KMS-11 (cell line): ENCODE results near the gene SZT2.

Source experiments
- H2AFZ ChIP-seq: fragments of 200-600 bp; sonication (generic); 2 replicates; pipeline ENCODE4 v1.6.1; 2016; ENCODE audit warnings: antibody characterized with exemption, mixed run types, low read depth
- H3K27ac ChIP-seq: fragments of 200-600 bp; sonication (generic); 2 replicates; pipeline ENCODE4 v1.6.1; 2016; ENCODE audit warnings: mild to moderate bottlenecking, mixed run types
- H3K27me3 ChIP-seq: fragments of 200-600 bp; sonication (generic); 2 replicates; pipeline ENCODE4 v1.6.1; 2017; ENCODE audit warnings: mild to moderate bottlenecking, low read depth, mixed run types, moderate library complexity; ENCODE audit not compliant: insufficient read depth
- H3K36me3 ChIP-seq: fragments of 200-600 bp; sonication (generic); 2 replicates; pipeline ENCODE4 v1.6.1; 2017; ENCODE audit warnings: mild to moderate bottlenecking, mixed run types; ENCODE audit not compliant: insufficient read depth
- H3K4me1 ChIP-seq: fragments of 200-600 bp; sonication (generic); 2 replicates; pipeline ENCODE4 v1.6.1; 2016; ENCODE audit warnings: mild to moderate bottlenecking, low read depth, mixed run types; ENCODE audit not compliant: poor library complexity, severe bottlenecking
- H3K4me2 ChIP-seq: fragments of 200-600 bp; sonication (generic); 2 replicates; pipeline ENCODE4 v1.7.0; 2016; ENCODE audit warnings: mild to moderate bottlenecking, mixed run types
- H3K4me3 ChIP-seq: fragments of 200-600 bp; sonication (generic); IDR thresholded peaks from 2 replicates; pipeline ENCODE4 v1.6.1; 2017; ENCODE audit warnings: low read depth, low read length, mixed read lengths; ENCODE audit not compliant: insufficient read depth
- H3K79me2 ChIP-seq: fragments of 200-600 bp; sonication (generic); 2 replicates; pipeline ENCODE4 v1.6.1; 2016; ENCODE audit warnings: low read depth, mixed run types; ENCODE audit not compliant: insufficient read depth
- H3K9ac ChIP-seq: fragments of 200-600 bp; sonication (generic); 2 replicates; pipeline ENCODE4 v1.6.1; 2016; ENCODE audit warnings: mild to moderate bottlenecking, mixed run types
- H4K20me1 ChIP-seq: fragments of 200-600 bp; sonication (generic); 2 replicates; pipeline ENCODE4 v1.6.1; 2016; ENCODE audit warnings: mild to moderate bottlenecking, mixed run types; ENCODE audit not compliant: insufficient read depth
- CTCF ChIP-seq: fragments of 200-600 bp; sonication (generic); conservative IDR thresholded peaks from 2 replicates; pipeline ENCODE4 v1.6.1; 2017; ENCODE audit warnings: low read depth, mild to moderate bottlenecking, antibody characterized with exemption, low read length, moderate library complexity, mixed read lengths

The SZT2 gene

GRCh38 chr1:43427524-43427923, 37.8 kb downstream of the SZT2 start:
- Histone ChIP-seq H3K4me3 (no peak overlapping the region), H3K4me2 (no peak overlapping the region), H2AFZ (no peak overlapping the region), H3K36me3 (no peaks in the 10 kb centered on the region), H3K27ac (no peak overlapping the region), H3K9ac (no peak overlapping the region), H3K4me1 (no peaks in the 10 kb centered on the region), H3K27me3 (no peaks in the 10 kb centered on the region), H3K79me2 (no peaks in the 10 kb centered on the region), H4K20me1 (no peaks in the 10 kb centered on the region)
- no peak for TF ChIP-seq CTCF

- Histone ChIP-seq H3K9ac (no peak overlapping the region), H3K36me3 (0 out of 2 replicates have a peak, but pooled peaks cover under 1% of the 10 kb centered on the region), H3K4me1 (no peaks in the 10 kb centered on the region), H3K27ac (no peak overlapping the region), H3K4me2 (no peak overlapping the region), H4K20me1 (no peaks in the 10 kb centered on the region), H2AFZ (no peak overlapping the region), H3K4me3 (no peak overlapping the region), H3K27me3 (no peaks in the 10 kb centered on the region), H3K79me2 (no peaks in the 10 kb centered on the region)
- no peak for TF ChIP-seq CTCF
Measured at GRCh38 chr1:43427941-43428340, 38.2 kb downstream of the SZT2 start.

GRCh38 chr1:43430831-43431230, 41.1 kb downstream of the SZT2 start:
- TF ChIP-seq CTCF: no peak
- H2AFZ ChIP-seq: no peak overlapping the region
- no peak overlapping the region for H3K4me3 ChIP-seq
- H3K4me1 ChIP-seq: no peaks in the 10 kb centered on the region
- H3K27me3 ChIP-seq: no peaks in the 10 kb centered on the region
- H4K20me1 ChIP-seq: no peaks in the 10 kb centered on the region
- H3K36me3 ChIP-seq: peaks cover 4% of the 10 kb centered on the region; the same call in 1 of the 2 replicates
- H3K27ac ChIP-seq: no peak overlapping the region
- H3K4me2 ChIP-seq: no peak overlapping the region
- H3K79me2 ChIP-seq: no peaks in the 10 kb centered on the region
- no peak overlapping the region for H3K9ac ChIP-seq

- Histone ChIP-seq H4K20me1 (no peaks in the 10 kb centered on the region), H3K79me2 (no peaks in the 10 kb centered on the region), H3K4me3 (no peak overlapping the region), H3K36me3 (peaks cover 4% of the 10 kb centered on the region; the same call in 1 of the 2 replicates), H2AFZ (no peak overlapping the region), H3K4me1 (no peaks in the 10 kb centered on the region), H3K4me2 (no peak overlapping the region), H3K9ac (no peak overlapping the region), H3K27ac (no peak overlapping the region), H3K27me3 (no peaks in the 10 kb centered on the region)
- no peak for TF ChIP-seq CTCF
Measured at GRCh38 chr1:43431676-43432075, 42.0 kb downstream of the SZT2 start.
